Measurements from ENCODE around the gene ZNF512B. TPM values are rescaled to one million over a fixed set of nuclear protein-coding genes. Genes with fewer than 3 reads are reported as not detected.
"Not testable (repeated sequence)": the region's sequence is repeated elsewhere in the genome, so short reads cannot be mapped to it uniquely, and the experiment has no call there.

ZNF512B gene
- polyA plus RNA-seq, 4 donors = 20.5 to 33.3 (median 27.9) TPM

DNA sequence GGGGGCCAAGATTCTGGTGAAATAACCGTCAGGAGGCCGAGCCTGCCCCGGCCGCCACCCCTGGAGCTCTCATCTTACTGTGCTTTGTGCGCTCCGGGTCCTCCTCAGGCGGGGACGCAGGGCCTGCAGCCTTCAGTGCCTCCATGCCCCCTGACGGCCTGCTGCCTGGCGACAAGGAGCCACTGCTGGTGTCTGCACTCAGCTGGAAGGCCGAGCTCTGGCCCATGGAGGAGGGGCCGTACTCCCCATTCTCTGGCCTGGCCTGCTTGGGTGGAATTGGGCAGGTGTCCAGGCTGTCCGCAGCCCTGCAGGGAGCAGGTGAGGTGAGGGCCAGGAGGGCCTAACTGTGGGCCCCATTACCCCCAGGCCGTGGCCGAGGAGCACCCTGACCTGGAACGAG lies 5.3 kb downstream of the ZNF512B start:
- no peak for DNase-seq (ENCODE audit: low read depth in 4 of 4, low spot score in 3 of 4)

DNA sequence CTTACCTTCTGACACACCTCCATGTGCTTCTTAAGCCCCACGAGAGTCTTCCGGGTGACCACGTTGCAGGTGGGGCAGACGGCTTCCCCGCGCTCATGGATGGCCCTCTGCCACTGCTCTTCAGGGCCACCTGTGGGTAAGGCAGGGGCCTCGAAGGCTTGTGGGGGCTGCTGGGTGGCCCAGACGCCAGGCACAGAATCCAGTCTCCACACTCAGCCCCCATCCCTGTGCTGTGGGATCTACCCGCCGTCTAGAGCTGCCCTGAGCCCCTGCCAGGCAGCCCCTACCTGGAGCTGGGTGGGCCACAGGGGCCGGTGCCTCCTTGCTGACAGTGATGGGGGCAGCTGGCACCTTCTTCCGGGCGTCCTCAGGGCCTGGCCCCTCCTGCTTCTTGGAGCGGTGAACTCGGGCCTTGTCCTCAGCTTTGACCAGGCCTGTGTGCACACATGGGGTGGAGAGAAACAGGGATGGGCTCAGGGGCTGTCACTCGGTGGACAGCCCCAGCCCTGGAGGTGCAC lies 5.9 kb downstream of the ZNF512B start:
- DNase-seq (ENCODE audit: low read depth in 4 of 4, low spot score in 3 of 4) = no peak

- DNase-seq (ENCODE audit: low read depth in 4 of 4, low spot score in 3 of 4) = no peak
Measured at GRCh38 chr20:63963348-63963741, 6.4 kb downstream of the ZNF512B start.

- no peak for DNase-seq (ENCODE audit: low read depth in 4 of 4, low spot score in 3 of 4)
Measured at GRCh38 chr20:63962426-63963347, 7.0 kb downstream of the ZNF512B start.

DNA sequence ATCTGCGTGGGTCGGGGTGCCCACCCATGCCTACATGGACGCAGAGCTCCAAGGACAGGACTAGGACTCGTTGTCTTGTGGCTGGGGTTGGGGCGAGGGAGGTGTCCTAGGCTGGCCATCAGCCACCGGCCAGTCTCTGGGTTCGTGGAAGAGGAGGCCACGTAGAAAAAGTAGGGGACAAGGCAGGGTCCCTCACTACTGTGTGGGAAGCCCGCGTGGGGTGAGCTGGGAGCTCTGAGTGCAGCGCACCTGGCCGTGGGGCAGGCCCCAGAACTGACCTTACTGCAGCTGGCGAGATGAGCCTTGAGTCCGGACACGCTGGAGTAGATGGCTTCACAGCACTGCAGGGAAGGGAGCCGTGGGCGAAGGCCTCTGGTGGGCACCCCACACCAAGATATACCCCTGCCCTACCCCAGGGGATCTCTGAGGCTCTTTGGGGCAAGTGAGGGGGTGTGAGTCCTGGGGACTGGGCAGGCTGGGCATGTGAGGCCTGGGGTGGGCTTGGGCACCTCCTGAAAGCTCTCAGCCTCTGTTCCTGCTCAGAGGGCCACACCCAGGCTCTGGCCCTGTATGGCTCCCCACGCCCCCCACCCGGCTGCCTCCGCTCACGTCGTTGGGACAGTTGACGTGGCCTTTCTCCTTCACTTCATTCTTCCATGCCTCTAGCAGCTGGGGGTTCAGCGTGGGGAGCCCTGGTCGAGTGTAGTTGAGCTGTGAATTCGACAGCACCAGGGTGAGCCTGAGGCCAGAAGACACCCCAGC lies 7.9 kb downstream of the ZNF512B start:
- no peak for DNase-seq (ENCODE audit: low read depth in 4 of 4, low spot score in 3 of 4)

GRCh38 chr20:63960654-63961621 lies 8.8 kb downstream of the ZNF512B start:
- DNase-seq (ENCODE audit: low read depth in 4 of 4, low spot score in 3 of 4) = not testable (repeated sequence)

DNA sequence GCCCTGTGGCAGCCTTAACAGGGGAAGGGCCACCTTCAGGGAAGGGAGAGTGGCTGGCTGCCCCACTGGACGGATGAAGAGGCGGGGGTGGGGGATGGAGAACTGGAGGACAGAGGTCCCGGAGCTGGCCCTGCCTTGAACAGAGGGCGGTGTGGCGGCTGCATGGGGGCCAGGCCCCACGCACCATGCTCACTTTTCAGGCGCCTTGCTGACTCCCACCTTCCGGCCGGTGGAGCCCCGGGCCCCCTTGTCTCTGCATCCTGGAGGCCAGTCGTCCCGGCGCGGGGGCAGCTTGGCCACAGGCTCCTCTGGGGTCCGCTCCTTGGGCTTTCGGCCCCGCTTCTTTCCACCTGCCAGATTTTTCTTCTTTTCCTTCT lies 10.0 kb downstream of the ZNF512B start:
- no peak for DNase-seq (ENCODE audit: low read depth in 4 of 4, low spot score in 3 of 4)

DNA sequence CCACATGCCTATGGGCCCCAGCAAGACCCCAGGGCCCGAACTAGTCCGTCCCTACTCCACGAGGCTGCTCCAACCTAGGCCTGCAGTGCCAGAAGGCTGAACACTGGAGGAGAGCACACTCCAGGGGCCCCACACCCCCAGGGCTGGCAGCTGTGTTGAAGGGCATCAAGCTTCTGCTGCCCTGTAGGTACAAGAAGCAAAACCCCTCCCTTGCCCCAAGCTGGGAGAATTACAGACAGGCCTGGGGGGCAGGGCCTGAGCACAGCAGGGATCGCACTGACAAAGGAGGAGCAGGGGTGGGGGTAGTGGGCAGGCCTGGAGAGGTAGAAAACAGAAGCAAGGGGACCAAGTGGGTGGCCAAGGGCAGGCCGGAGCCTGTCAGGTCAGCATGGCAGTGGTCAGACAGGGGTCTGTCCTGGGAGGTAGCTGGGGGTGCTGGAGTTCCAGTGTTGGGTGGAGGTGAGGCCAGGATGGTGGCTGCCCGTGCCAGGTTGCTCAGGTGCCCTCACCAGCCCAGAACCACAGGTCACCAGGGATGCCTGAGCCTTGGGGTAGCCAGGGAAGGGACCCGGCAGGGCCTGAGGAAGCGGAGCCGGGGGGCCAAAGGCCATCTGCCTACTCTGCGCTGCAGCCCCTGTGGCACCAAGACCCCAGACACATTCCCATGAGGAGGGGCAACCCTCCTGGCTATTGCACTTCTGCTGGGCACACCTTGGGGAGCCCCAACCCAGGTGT lies 10.6 kb downstream of the ZNF512B start:
- no peak for DNase-seq (ENCODE audit: low read depth in 4 of 4, low spot score in 3 of 4)

- no peak for DNase-seq (ENCODE audit: low read depth in 4 of 4, low spot score in 3 of 4)
Measured at GRCh38 chr20:63958471-63958870, 11.3 kb downstream of the ZNF512B start.

GRCh38 chr20:63957690-63958441 lies 11.9 kb downstream of the ZNF512B start:
- no peak for DNase-seq (ENCODE audit: low read depth in 4 of 4, low spot score in 3 of 4)

DNA sequence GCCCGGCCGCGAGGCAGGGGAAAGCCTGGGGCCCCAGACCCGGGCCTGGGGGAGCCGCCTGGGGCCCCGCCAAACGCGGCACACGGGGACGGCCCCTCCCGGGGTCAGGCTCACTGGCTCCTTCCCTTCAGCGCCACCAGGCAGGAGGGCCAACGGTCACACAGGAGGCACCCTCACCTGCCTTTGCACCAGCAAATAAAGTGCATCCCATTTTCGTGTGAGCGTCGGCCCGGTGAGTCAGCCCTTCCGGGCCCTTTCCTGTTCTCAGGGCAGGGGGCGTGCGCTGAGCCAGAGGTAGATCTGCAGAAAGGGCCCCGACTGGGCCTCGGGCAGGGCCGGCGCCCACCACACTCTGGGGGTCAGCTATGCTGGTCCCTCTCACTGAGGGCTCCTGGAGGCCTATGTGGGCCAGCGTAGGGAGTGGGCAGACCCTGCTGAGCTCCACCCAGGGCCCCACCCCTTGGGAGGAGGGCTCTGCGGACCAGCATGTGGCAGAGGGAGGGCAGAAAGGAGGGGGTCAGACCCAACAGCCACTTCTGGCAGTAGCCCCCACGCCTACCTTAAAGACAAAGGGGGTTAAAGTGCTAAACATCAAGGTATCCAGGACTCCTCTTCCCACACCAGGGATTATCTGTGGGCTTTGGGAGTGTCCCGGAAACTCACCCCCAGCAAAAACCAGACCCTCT lies 12.6 kb downstream of the ZNF512B start:
- DNase-seq (ENCODE audit: low read depth in 4 of 4, low spot score in 3 of 4) = no peak

GRCh38 chr20:63956664-63957003 lies 13.1 kb downstream of the ZNF512B start:
- DNase-seq (ENCODE audit: low read depth in 4 of 4, low spot score in 3 of 4) = no peak

DNA sequence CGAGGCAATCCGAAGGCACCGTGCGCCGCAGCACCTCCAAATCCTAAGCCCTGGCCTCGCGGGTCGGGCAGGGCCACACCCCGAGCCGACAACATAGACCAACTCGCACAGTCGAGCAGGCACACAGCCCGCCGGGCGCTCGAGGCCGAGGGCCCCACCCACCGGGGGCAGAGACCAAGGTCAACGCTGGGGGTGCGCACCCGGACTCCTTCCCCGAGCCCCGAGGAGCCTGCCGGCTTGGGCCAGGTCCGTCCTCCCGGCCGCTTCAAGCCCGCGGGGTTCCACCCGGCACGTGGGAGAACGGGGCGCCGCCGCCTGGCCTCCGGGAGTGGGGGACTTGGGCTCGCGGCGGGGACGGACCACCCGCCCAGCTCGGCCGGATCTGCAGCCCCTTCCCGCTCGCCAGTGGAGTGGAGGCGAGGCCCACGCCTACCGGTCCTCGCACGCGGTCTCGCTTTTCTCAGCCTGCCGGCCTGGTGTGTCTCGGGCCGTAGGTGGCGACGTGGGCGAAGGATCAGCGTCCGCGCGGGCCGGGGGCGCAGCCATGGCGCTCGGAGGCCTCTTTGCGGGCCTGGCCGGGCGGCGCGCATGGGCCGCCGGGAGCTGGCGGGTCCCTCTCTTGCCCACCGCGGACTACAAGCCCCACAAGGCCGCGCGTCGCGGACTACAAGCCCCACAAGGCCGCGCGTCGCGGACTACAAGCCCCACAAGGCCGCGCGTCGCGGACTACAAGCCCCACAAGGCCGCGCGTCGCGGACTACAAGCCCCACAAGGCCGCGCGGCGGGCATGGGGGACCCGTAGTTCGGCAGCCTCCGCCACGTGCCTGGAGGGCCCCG lies 13.7 kb downstream of the ZNF512B start, which contains the start of gene UCKL1:
Gene UCKL1, minus strand, starts transcription at position 590 of the 837 bp plus-strand sequence. Its CDS starts 44 bp downstream, at position 546.
- DNase-seq (ENCODE audit: low read depth in 4 of 4, low spot score in 3 of 4) = peak in 1 of 4 donors; percentile 81

DNA sequence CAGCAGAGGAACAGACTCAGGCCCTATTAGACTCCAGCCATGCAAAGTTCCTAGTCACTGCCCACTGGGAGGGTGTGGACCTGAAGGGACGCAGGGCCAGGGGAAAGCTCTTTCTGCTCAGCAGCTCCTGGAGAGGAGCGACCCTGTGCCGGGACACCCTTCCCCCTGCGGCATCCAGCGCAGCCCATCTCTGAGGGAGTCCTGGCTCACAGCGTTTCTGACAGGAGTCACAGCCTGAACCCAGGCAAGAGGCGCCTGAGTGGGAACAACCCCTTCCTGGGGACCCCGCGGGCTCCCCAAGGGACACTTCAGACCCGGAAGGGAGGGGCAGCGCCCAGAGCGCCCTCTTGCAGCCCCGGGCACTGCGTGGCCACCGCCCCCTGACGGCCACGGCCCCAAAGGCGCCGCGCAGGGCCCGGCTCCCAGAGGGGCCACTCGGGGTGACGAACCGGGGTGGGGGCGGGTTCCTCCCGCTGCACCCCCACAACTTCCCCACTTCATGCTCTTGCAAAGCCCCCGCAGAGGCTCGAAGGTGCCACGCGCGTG lies 14.4 kb downstream of the ZNF512B start:
- no peak for DNase-seq (ENCODE audit: low read depth in 4 of 4, low spot score in 3 of 4)

- DNase-seq (ENCODE audit: low read depth in 4 of 4, low spot score in 3 of 4) = no peak
Measured at GRCh38 chr20:63953764-63954429, 15.8 kb downstream of the ZNF512B start.

DNA sequence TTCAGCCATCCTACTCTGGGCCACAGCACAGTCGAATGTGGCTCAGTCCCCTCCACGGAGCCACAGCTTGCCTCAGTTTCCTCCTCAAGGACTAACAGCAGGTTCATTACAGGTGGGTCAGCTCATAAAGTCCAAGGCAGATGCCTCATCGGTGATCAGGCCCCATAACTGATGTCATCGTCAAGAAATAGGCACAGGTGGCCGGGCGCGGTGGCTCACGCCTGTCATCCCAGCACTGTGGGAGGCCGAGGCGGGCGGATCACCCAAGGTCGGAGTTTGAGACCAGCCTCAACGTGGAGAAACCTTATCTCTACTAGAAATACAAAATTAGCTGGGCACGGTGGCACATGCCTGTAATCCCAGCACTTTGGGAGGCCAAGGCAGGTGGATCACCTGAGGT lies 17.0 kb downstream of the ZNF512B start:
- no peak for DNase-seq (ENCODE audit: low read depth in 4 of 4, low spot score in 3 of 4)

DNA sequence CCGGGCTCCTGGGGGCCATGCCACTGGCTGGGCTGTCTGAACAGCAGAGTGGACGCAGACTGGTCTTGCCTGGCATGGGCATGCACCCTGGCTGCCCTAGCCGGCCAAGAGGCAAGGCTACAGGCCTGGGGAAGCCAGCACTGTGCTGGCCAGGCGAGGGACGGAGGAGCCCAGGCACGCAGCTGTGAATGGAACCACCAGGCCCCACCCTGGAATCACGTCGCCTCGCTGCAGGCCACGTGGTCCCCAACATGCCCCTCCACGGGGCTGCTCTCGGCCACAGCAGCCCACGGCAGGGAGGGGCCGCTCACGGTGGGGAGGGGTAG lies 17.6 kb downstream of the ZNF512B start:
- no peak for DNase-seq (ENCODE audit: low read depth in 4 of 4, low spot score in 3 of 4)
